Upper lobe of left lung (tissue), 6 donors: ENCODE measurements around the gene RASGRP4. TPM values are rescaled to one million over a fixed set of nuclear protein-coding genes. Genes with fewer than 3 reads are reported as not detected.

Experiments used
- ATAC-seq, 2 donors: fragments of 200-7000 bp; cut with Tn5 transposase; one replicate each; pipeline ENCODE4 v1.9.1; 2022; ENCODE audit warnings: mild to moderate bottlenecking in 2 of 2, moderate library complexity in 2 of 2; ENCODE audit not compliant: low FRiP score in 2 of 2
- DNase-seq, 2 donors: peaks; one replicate each; pipeline ENCODE4 v3.0.0-alpha.2; 2019 to 2020
- H3K27ac ChIP-seq, 4 donors: fragments of 200-600 bp; sonication (generic); one replicate each; pipeline ENCODE4 v1.5.1; 2016 to 2019
- H3K27me3 ChIP-seq, 4 donors: fragments of 200-600 bp; sonication (generic); one replicate each; pipeline ENCODE4 v1.5.1; 2017 to 2019
- H3K36me3 ChIP-seq, 4 donors: fragments of 200-600 bp; sonication (generic); one replicate each; pipeline ENCODE4 v1.5.1; 2016 to 2019
- H3K4me1 ChIP-seq, 4 donors: fragments of 200-600 bp; sonication (generic); one replicate each; pipeline ENCODE4 v1.5.1; 2018 to 2019
- H3K4me3 ChIP-seq, 4 donors: fragments of 200-600 bp; sonication (generic); one replicate each; pipeline ENCODE4 v1.5.1; 2017 to 2019; ENCODE audit warnings: mild to moderate bottlenecking in 2 of 4, moderate library complexity in 1 of 4
- H3K9me3 ChIP-seq, 4 donors: fragments of 200-600 bp; sonication (generic); one replicate each; pipeline ENCODE4 v1.5.1; 2018 to 2019
- EP300 ChIP-seq, 4 donors: sonication (generic); formaldehyde crosslinking; IDR thresholded peaks; one replicate each; pipeline ENCODE4 v1.5.1; 2017; ENCODE audit warnings: antibody characterized with exemption in 4 of 4, control low read depth in 2 of 4
- POLR2A ChIP-seq, 4 donors: fragments of 450-650 bp; IDR thresholded peaks; one replicate each; pipeline ENCODE4 v1.5.1; 2016 to 2017; ENCODE audit warnings: antibody characterized with exemption in 4 of 4, mild to moderate bottlenecking in 2 of 4
- POLR2AphosphoS5 ChIP-seq, 2 donors: sonication (generic); formaldehyde crosslinking; IDR thresholded peaks; one replicate each; pipeline ENCODE4 v1.5.1; 2017; ENCODE audit warnings: antibody characterized with exemption in 2 of 2
- WGBS, 2 donors: methylation state at CpG; one replicate each; pipeline ENCODE4 v1.1.5; 2017 to 2018; 5-methylcytosine and 5-hydroxymethylcytosine counted together
- total RNA-seq, 6 donors: library from RNA; depleted of rRNA in 4 of 6; stranded (reverse); fragments of >200 nt in 4 of 6; gene quantifications; one replicate each; pipeline versions ENCODE4 v1.1.0 to v1.2.1, GENCODE V29; 2016 to 2021
- TF ChIP-seq, protein P1 (sequence below), 6 experiments: fragments of 450-650 bp in 4 of 6; fragments of 200-600 bp in 2 of 6; sonication (generic) in 2 of 6; IDR thresholded peaks; one replicate each; pipeline ENCODE4 v1.5.1; 2016 to 2019; ENCODE audit warnings: antibody characterized with exemption in 6 of 6
- donor health status: DM: no; HTN: no; CAD: no; lungs with moderate emphysema.
- donor health status: DM: no; HTN: yes; CAD: no; lungs with severe emphysema.

The RASGRP4 gene
- total RNA-seq, 6 donors from 2014 or later, result 4.4 to 17.5 (median 12.6) TPM

DNA sequence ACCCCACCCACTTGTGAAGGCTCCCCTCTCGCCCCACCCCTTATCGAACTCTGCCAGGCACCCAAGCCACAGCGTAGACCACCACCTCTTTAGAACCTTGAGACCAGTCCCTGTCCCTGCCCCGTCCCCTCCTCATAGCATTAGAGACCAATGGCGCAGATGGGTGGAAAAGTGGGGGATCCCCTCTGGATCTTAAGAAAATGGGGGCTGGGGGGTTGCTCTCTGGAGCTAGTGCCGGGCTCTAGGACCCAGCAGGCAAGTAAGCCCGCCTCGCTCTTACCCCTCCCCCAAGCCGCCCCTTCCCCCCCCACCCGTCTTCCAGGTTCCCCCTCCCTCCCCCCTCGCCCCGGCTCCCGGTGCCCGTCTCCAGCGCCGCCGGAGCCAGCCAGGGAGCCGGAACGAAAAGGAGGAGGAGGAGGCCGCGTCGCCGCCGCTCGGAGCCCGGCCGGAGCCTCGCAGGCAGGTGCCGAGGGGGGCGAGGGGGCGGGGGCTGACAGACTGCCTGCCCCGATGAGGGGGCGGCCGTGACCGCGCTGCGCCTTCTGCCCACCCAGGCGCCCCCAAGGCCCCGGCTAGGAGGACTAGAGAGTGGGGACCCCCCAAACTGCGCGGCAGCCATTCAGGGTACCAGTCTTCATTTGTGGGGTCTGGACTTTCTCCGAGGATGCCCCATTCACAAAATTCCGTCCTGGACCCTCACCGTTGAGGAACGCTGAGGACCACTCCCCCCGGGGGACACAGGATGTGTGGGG lies 37.5 kb downstream of the RASGRP4 start, which contains the start of gene SPRED3:
SPRED3 (plus strand) TSS at position 349 of the 752 bp plus-strand sequence. CDS start 1,606 bp downstream, outside the sequence.
- TF ChIP-seq POLR2AphosphoS5 (IDR thresholded peaks at IDR 0.05) (no peak), EP300 (IDR thresholded peaks at IDR 0.05) (no peak), POLR2A (IDR thresholded peaks at IDR 0.05) (no peak)
- TF ChIP-seq, protein P1, sequence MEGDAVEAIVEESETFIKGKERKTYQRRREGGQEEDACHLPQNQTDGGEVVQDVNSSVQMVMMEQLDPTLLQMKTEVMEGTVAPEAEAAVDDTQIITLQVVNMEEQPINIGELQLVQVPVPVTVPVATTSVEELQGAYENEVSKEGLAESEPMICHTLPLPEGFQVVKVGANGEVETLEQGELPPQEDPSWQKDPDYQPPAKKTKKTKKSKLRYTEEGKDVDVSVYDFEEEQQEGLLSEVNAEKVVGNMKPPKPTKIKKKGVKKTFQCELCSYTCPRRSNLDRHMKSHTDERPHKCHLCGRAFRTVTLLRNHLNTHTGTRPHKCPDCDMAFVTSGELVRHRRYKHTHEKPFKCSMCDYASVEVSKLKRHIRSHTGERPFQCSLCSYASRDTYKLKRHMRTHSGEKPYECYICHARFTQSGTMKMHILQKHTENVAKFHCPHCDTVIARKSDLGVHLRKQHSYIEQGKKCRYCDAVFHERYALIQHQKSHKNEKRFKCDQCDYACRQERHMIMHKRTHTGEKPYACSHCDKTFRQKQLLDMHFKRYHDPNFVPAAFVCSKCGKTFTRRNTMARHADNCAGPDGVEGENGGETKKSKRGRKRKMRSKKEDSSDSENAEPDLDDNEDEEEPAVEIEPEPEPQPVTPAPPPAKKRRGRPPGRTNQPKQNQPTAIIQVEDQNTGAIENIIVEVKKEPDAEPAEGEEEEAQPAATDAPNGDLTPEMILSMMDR (IDR thresholded peaks at IDR 0.05), result no peak
- H3K27me3 ChIP-seq, result peaks cover 0 to 18% (median 3%) of the 10 kb centered on the region in 4 donors
- H3K4me3 ChIP-seq, result peak within 1 kb of the TSS; percentile 53 to 65 (median 58)
- peak within 1 kb of the TSS; percentile 51 to 82 (median 68) for H3K27ac ChIP-seq
- 0 to 4% methylated on average over 9 to 32 of the region's 46 CpGs for WGBS, 2 donors
- H3K36me3 ChIP-seq, result peaks cover 2 to 20% (median 12%) of the 10 kb centered on the region in 4 donors
- ATAC-seq, result no peak
- DNase-seq, result peak; percentile 40 to 88
- H3K4me1 ChIP-seq, result peaks cover 33 to 44% (median 38%) of the 10 kb centered on the region in 4 donors
- H3K9me3 ChIP-seq, result no peaks in the 10 kb centered on the region

DNA sequence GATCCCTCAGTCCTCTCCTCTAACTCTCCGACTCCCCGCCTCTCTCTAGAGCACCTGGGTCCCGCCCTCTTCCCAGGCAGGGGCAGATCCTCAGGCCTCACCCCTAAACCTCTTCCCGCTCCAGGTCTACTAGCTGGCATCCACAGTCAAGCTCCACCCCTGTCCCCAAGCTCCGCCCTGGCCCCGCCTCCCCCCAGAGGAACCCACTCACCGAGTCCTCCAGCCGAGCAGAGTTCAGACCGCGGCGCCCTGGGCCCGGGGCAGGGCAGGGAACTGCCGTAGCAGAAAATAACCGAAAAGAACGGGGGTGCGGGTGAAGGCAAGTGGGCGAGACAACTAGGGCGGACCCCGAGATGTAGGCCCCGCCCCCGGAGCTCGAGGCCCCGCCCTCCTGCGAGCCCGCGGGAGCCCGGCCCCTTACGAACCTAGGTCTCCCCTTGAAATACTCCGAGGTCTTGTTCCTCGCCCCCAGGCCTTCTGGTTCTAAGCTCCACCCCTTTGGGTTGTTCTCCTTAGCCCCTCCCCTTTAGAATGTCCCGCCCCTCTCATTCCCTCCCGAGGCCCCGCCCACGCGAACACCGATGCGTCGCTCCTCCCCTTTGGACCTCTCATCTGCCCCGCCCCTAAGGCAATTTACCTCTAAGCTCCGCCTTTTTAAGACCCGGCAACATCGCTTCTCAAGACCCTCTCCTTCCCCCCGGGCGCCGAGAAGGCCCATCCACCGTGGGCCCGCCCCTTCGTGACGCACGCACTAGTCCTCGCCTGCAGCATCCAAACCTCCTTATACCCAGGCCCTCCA lies 38.3 kb downstream of the RASGRP4 start, which contains the start of gene GGN:
GGN (minus strand) TSS at position 485 of the 799 bp plus-strand sequence. CDS start 773 bp downstream, outside the sequence.
- DNase-seq, result peak; percentile 92 to 96
- Histone ChIP-seq H3K27me3 (peaks cover 0 to 18% (median 3%) of the 10 kb centered on the region in 4 donors), H3K36me3 (peaks cover 6 to 28% (median 19%) of the 10 kb centered on the region in 4 donors), H3K27ac (peak within 1 kb of the TSS; percentile 51 to 82 (median 68)), H3K9me3 (no peaks in the 10 kb centered on the region), H3K4me3 (peak within 1 kb of the TSS; percentile 53 to 65 (median 58)), H3K4me1 (peaks cover 33 to 44% (median 38%) of the 10 kb centered on the region in 4 donors)
- 2 to 4% methylated on average over 38 to 51 of the region's 51 CpGs for WGBS, 2 donors
- peak; percentile 83 to 92 for ATAC-seq
- no peak for TF ChIP-seq EP300 (IDR thresholded peaks at IDR 0.05)
- peak in 1 of 4 donors; percentile 51 for TF ChIP-seq POLR2A (IDR thresholded peaks at IDR 0.05)

GRCh38 chr19:38386971-38387549 lies 39.0 kb downstream of the RASGRP4 start:
- no peaks in the 10 kb centered on the region for H3K9me3 ChIP-seq
- peaks cover 9 to 34% (median 26%) of the 10 kb centered on the region in 4 donors for H3K36me3 ChIP-seq
- ATAC-seq, result peak in 1 of 2 donors; percentile 16
- 4 to 7% methylated on average over 11 to 19 of the region's 36 CpGs for WGBS, 2 donors
- peak overlapping the region in 2 of 4 donors; percentile 51 to 82 for H3K27ac ChIP-seq
- peak overlapping the region in 3 of 4 donors; percentile 54 to 65 (median 62) for H3K4me3 ChIP-seq
- peaks cover 0 to 18% (median 3%) of the 10 kb centered on the region in 4 donors for H3K27me3 ChIP-seq
- TF ChIP-seq EP300 (IDR thresholded peaks at IDR 0.05), result no peak
- no peak for TF ChIP-seq POLR2A (IDR thresholded peaks at IDR 0.05)
- TF ChIP-seq POLR2AphosphoS5 (IDR thresholded peaks at IDR 0.05), result no peak
- TF ChIP-seq, protein P1 (IDR thresholded peaks at IDR 0.05), result no peak
- H3K4me1 ChIP-seq, result peaks cover 33 to 44% (median 38%) of the 10 kb centered on the region in 4 donors
- peak in 1 of 2 donors; percentile 86 for DNase-seq

DNA sequence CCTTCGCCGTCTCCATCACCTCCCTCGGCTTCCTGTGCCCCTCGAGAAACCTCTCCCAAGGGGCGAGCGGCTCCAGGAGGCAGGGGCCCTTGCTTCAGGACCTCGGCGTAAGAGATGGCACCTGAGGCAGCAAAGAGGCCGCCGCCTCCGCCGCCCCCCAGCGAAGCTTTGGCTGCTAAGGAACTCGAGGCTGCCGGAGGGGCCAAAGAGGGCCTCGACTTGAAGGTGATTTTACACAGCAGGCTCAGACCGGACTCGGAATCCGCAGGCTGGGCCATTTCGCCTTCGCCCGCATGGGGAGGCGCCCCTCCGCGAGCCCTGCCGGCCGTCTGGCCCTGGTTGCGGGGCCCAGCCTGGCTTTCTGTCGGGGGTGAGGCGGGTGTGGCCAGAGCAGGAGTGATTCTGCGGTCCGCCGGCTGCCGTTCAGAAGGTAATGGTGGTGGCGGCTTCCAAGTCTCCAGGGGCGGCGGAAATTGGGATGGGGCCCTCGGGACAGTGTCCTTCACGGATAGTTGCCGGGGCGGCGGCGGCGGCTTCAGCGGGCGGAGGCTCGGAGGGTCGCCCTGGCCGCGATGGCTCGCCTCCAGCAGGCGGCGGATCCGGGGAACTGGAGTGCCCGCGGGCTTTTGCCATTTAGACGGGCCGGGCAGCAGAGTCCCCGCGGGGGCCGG lies 39.6 kb downstream of the RASGRP4 start:
- TF ChIP-seq EP300 (IDR thresholded peaks at IDR 0.05) (no peak), POLR2AphosphoS5 (IDR thresholded peaks at IDR 0.05) (no peak), POLR2A (IDR thresholded peaks at IDR 0.05) (no peak)
- TF ChIP-seq, protein P1 (IDR thresholded peaks at IDR 0.05), result no peak
- peak in 1 of 2 donors; percentile 87 for DNase-seq
- no peak overlapping the region for H3K27ac ChIP-seq
- peaks cover 14 to 41% (median 33%) of the 10 kb centered on the region in 4 donors for H3K36me3 ChIP-seq
- H3K4me1 ChIP-seq, result peaks cover 33 to 44% (median 38%) of the 10 kb centered on the region in 4 donors
- no peak for ATAC-seq
- peak overlapping the region in 3 of 4 donors; percentile 54 to 65 (median 62) for H3K4me3 ChIP-seq
- WGBS, 2 donors, result 65 to 77% methylated on average over 11 to 47 of the region's 61 CpGs
- H3K9me3 ChIP-seq, result no peaks in the 10 kb centered on the region
- peaks cover 0 to 18% (median 3%) of the 10 kb centered on the region in 4 donors for H3K27me3 ChIP-seq
